Progenitor cell of endocrine pancreas (in vitro differentiated cells): ENCODE results near the gene TBC1D4. TPM values are rescaled to one million over a fixed set of nuclear protein-coding genes. Genes with fewer than 3 reads are reported as not detected.

ENCODE experiments used
- DNase-seq: peaks from one replicate; pipeline ENCODE4 v3.0.0; 2021; ENCODE audit warnings: low spot score; ENCODE audit not compliant: unreplicated experiment
- H3K27ac Mint-ChIP-seq: 2 replicates; pipeline ENCODE4 v1.8.0; 2021; ENCODE audit warnings: mild to moderate bottlenecking, moderate library complexity, mixed read lengths
- H3K27me3 Mint-ChIP-seq: 2 replicates; pipeline ENCODE4 v1.8.0; 2021; ENCODE audit warnings: mixed read lengths
- H3K36me3 Mint-ChIP-seq: 2 replicates; pipeline ENCODE4 v1.8.0; 2022; ENCODE audit warnings: mixed read lengths; ENCODE audit not compliant: insufficient read depth
- H3K4me1 Mint-ChIP-seq: 2 replicates; pipeline ENCODE4 v1.8.0; 2021; ENCODE audit warnings: low read depth, mixed read lengths
- H3K4me3 Mint-ChIP-seq: 2 replicates; pipeline ENCODE4 v1.8.0; 2021; ENCODE audit warnings: low read depth, mild to moderate bottlenecking, moderate library complexity, mixed read lengths
- H3K9me3 Mint-ChIP-seq: 2 replicates; pipeline ENCODE4 v1.8.0; 2021; ENCODE audit warnings: low read depth, mixed read lengths
- CTCF ChIP-seq: fragments of 200-600 bp; sonication (generic); IDR thresholded peaks from one replicate; pipeline ENCODE4 v1.5.0; 2021; ENCODE audit warnings: antibody characterized with exemption, mild to moderate bottlenecking; ENCODE audit not compliant: unreplicated experiment
- total RNA-seq: library from RNA; stranded (reverse); gene quantifications from 2 replicates; pipeline ENCODE4 v1.2.1, GENCODE V29; 2021

The TBC1D4 gene
- total RNA-seq, 1 donor from 2014 or later: 13.7 TPM

- Mint-ChIP-seq H3K9me3 (no peaks in the 10 kb centered on the region), H3K4me1 (peaks cover 11% of the 10 kb centered on the region), H3K4me3 (no peak overlapping the region), H3K36me3 (no peaks in the 10 kb centered on the region), H3K27me3 (peaks cover 3% of the 10 kb centered on the region), H3K27ac (no peak overlapping the region)
- no peak for DNase-seq
- TF ChIP-seq CTCF: no peak
Measured at GRCh38 chr13:75493156-75493555, 11.2 kb upstream of the TBC1D4 start.

GRCh38 chr13:75492389-75492788 is 10.4 kb upstream of the TBC1D4 start:
- TF ChIP-seq CTCF: no peak
- Mint-ChIP-seq H3K36me3 (no peaks in the 10 kb centered on the region), H3K9me3 (no peaks in the 10 kb centered on the region), H3K4me1 (peaks cover 11% of the 10 kb centered on the region), H3K27ac (no peak overlapping the region), H3K4me3 (no peak overlapping the region), H3K27me3 (peaks cover 3% of the 10 kb centered on the region)
- no peak for DNase-seq

DNA sequence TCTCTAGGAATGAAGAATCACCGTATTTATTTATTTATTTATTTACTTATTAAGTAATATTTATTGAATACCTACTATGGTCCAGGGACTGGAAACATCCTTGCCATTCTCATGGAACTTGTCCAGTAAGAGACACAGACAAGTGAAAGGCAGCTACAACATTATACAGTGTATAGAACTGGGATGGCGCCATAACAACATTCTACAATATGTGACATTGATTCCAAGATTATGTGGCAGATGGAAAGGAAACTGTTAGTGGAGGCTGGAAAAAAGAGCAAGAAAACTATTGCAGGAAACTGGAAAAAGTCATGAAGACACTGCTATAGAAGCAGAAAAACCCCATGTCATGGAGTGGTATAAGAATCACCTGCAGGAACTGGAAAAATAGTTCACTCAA is 9.4 kb upstream of the TBC1D4 start:
- no peak for DNase-seq
- Mint-ChIP-seq H3K27me3 (peaks cover 3% of the 10 kb centered on the region), H3K4me3 (no peak overlapping the region), H3K27ac (no peak overlapping the region), H3K9me3 (no peaks in the 10 kb centered on the region), H3K36me3 (no peaks in the 10 kb centered on the region), H3K4me1 (peaks cover 14% of the 10 kb centered on the region)
- no peak for TF ChIP-seq CTCF

DNA sequence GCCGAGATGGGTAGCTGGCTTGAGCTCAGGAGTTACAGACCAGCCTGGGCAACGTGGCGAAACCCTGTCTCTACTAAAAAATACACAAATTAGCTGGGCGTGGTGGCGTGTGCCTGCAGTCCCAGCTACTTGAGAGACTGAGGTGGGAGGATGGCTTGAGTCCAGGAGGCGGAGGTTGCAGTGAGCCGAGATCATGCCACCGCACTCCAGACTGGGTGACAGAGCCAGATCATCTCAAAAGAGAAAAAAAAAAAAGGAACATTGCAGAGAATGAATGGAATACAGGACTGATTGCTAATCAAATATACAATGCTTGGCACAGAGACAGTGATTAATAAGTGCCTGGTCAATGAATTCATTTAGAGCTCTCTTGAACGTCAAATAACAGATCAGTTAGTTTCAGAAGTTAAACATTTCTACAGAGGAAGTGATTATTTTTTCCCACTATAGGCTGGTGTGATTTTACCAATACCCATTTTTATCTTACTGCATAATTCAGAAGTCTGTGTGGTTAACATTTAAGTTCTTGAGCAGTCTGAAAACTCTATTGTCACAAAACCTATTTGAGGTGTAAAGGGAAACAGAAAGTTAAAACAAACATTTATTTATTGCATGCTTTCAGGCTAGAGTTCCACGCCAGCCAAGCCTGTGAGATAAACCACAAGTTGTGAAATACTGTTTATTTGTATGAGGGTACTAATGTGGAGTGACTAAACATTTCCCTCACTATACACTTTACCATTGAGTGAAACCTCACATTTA is 7.7 kb upstream of the TBC1D4 start:
- H3K9me3 Mint-ChIP-seq: no peaks in the 10 kb centered on the region
- H3K36me3 Mint-ChIP-seq: no peaks in the 10 kb centered on the region
- H3K4me3 Mint-ChIP-seq: no peak overlapping the region
- peaks cover 26% of the 10 kb centered on the region for H3K4me1 Mint-ChIP-seq
- no peak for TF ChIP-seq CTCF
- peaks cover 6% of the 10 kb centered on the region for H3K27me3 Mint-ChIP-seq
- no peak overlapping the region for H3K27ac Mint-ChIP-seq
- DNase-seq: no peak

- Mint-ChIP-seq H3K9me3 (no peaks in the 10 kb centered on the region), H3K27ac (peak overlapping the region; percentile 82), H3K27me3 (peaks cover 4% of the 10 kb centered on the region), H3K36me3 (no peaks in the 10 kb centered on the region), H3K4me3 (no peak overlapping the region), H3K4me1 (peaks cover 28% of the 10 kb centered on the region)
- peak; percentile 14 for TF ChIP-seq CTCF
- no peak for DNase-seq
Measured at GRCh38 chr13:75486146-75487062, 4.4 kb upstream of the TBC1D4 start.
